OCI-LY1 (cell line): Measurements from ENCODE around the gene HERC6.
"Not testable (repeated sequence)": the region's sequence is repeated elsewhere in the genome, so short reads cannot be mapped to it uniquely, and the experiment has no call there.

ENCODE experiments used
- H2AFZ ChIP-seq: fragments of 200-600 bp; sonication (generic), shearing (Covaris generic); 2 replicates; pipeline ENCODE4 v1.6.0; 2014; ENCODE audit warnings: antibody characterized with exemption, mild to moderate bottlenecking, low read length
- H3F3A ChIP-seq: fragments of 200-600 bp; sonication (generic), shearing (Covaris generic); 2 replicates; pipeline ENCODE4 v1.6.0; 2014; ENCODE audit warnings: mild to moderate bottlenecking, antibody characterized with exemption, low read length, moderate library complexity; ENCODE audit not compliant: insufficient read depth
- H3K27ac ChIP-seq: fragments of 200-600 bp; sonication (generic); 2 replicates; pipeline ENCODE4 v1.5.1; 2014; ENCODE audit warnings: low read length, mixed run types, mild to moderate bottlenecking, low read depth; ENCODE audit not compliant: poor library complexity, severe bottlenecking
- H3K27me3 ChIP-seq: fragments of 200-600 bp; sonication (generic); 2 replicates; pipeline ENCODE4 v1.6.0; 2014; ENCODE audit warnings: antibody characterized with exemption, mild to moderate bottlenecking, low read length, moderate library complexity; ENCODE audit not compliant: insufficient read depth
- H3K36me3 ChIP-seq: fragments of 200-600 bp; sonication (generic); 2 replicates; pipeline ENCODE4 v1.6.1; 2014; ENCODE audit warnings: mild to moderate bottlenecking, antibody characterized with exemption, low read length, moderate library complexity, mixed read lengths; ENCODE audit not compliant: insufficient read depth
- H3K4me1 ChIP-seq: fragments of 200-600 bp; sonication (generic); 2 replicates; pipeline ENCODE4 v1.5.1; 2014; ENCODE audit warnings: mild to moderate bottlenecking, low read length, moderate library complexity; ENCODE audit not compliant: insufficient read depth, severe bottlenecking
- H3K4me2 ChIP-seq: fragments of 200-600 bp; sonication (generic), shearing (Covaris generic); 2 replicates; pipeline ENCODE4 v1.6.1; 2014; ENCODE audit warnings: low read length
- H3K4me3 ChIP-seq: fragments of 200-600 bp; sonication (generic); 2 replicates; pipeline ENCODE4 v1.5.1; 2014; ENCODE audit warnings: low read length, low read depth, mild to moderate bottlenecking, mixed read lengths; ENCODE audit not compliant: poor library complexity, severe bottlenecking
- H3K79me2 ChIP-seq: fragments of 200-600 bp; shearing (Covaris generic); 2 replicates; pipeline ENCODE4 v1.6.1; 2016; ENCODE audit warnings: mixed run types, low read length, mixed read lengths; ENCODE audit not compliant: insufficient read depth
- H3K9ac ChIP-seq: fragments of 200-600 bp; sonication (generic), shearing (Covaris generic); 2 replicates; pipeline ENCODE4 v1.6.1; 2014; ENCODE audit warnings: mild to moderate bottlenecking, low read length, mixed read lengths
- H3K9me2 ChIP-seq: fragments of 200-600 bp; sonication (generic), shearing (Covaris generic); 2 replicates; pipeline ENCODE4 v1.6.1; 2014; ENCODE audit warnings: low read depth, mild to moderate bottlenecking, low read length, mixed read lengths
- H3K9me3 ChIP-seq: fragments of 200-600 bp; shearing (Covaris generic); 2 replicates; pipeline ENCODE4 v1.6.1; 2014; ENCODE audit warnings: low read length, mixed read lengths
- H4K20me1 ChIP-seq: fragments of 200-600 bp; sonication (generic), shearing (Covaris generic); 2 replicates; pipeline ENCODE4 v1.6.0; 2016; ENCODE audit warnings: mild to moderate bottlenecking, low read length; ENCODE audit not compliant: insufficient read depth
- EZH2 ChIP-seq: fragments of 200-600 bp; sonication (generic), shearing (Covaris generic); IDR thresholded peaks from 2 replicates; pipeline ENCODE4 v1.8.0; 2017; ENCODE audit warnings: borderline replicate concordance, mixed run types, mild to moderate bottlenecking, antibody characterized with exemption, low read length, moderate library complexity, mixed read lengths
- TF ChIP-seq, protein P1 (sequence below): fragments of 200-600 bp; sonication (generic), shearing (Covaris generic); IDR thresholded peaks from 2 replicates; pipeline ENCODE4 v1.5.1; 2017; ENCODE audit warnings: mild to moderate bottlenecking, antibody characterized with exemption, low read length, moderate library complexity, mixed read lengths

HERC6 gene

DNA sequence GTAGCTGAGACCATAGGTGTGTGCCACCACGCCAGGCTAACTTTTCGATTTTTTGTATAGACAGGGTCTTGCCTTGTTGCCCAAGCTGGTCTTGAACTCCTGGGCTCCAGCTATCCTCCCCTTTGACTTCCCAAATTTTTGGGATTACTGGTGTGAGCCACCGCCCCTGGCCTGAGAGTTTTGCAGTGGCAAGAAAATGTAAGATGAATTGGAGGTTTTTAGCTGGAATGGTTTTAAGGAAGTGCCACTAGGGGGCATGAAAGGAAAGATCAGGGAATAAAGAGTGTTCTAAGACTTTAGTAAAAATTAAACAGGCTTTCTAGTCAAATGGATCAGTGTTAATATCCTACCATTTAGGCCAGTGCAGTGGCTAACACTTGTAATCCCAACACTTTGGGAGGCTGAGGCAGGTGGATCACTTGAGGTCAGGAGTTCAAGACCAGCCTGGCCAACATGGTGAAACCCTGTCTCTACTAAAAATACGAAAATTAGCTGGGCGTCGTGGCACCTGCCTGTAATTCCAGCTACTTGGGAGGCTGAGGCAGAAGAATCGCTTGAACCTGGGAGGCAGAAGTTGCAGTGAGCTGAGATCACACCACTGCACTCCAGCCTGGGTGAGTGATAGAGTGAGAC lies 9.4 kb upstream of the HERC6 start:
- H3K79me2 ChIP-seq, H3K9ac ChIP-seq, H3K4me3 ChIP-seq, H3K4me2 ChIP-seq, H3K9me2 ChIP-seq, H2AFZ ChIP-seq, H3K36me3 ChIP-seq, H3K27me3 ChIP-seq, H4K20me1 ChIP-seq, H3K9me3 ChIP-seq, H3F3A ChIP-seq, H3K4me1 ChIP-seq, H3K27ac ChIP-seq: not testable (repeated sequence)
- TF ChIP-seq, protein P1, sequence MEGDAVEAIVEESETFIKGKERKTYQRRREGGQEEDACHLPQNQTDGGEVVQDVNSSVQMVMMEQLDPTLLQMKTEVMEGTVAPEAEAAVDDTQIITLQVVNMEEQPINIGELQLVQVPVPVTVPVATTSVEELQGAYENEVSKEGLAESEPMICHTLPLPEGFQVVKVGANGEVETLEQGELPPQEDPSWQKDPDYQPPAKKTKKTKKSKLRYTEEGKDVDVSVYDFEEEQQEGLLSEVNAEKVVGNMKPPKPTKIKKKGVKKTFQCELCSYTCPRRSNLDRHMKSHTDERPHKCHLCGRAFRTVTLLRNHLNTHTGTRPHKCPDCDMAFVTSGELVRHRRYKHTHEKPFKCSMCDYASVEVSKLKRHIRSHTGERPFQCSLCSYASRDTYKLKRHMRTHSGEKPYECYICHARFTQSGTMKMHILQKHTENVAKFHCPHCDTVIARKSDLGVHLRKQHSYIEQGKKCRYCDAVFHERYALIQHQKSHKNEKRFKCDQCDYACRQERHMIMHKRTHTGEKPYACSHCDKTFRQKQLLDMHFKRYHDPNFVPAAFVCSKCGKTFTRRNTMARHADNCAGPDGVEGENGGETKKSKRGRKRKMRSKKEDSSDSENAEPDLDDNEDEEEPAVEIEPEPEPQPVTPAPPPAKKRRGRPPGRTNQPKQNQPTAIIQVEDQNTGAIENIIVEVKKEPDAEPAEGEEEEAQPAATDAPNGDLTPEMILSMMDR = peak; percentile 48

DNA sequence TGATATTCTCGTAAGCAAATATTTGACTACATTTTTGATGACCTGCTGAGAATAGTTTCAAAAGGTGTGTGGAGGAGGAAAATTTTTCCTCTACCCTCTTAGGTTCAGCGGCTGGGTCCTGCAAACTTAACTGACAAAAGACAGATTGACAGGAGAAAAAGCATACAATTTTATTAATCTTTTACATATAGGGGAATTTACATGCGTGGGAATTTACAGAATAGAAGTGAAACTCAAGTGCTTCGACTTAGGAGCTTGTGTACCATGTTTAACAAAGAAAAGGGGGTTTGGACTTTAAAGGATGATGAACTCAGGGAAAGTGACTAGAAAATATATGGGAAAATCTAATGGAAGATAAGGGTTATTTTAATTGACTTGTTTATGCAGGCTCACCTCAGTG lies 2.5 kb downstream of the HERC6 start:
- Histone ChIP-seq H3K9me2 (no peaks in the 10 kb centered on the region), H3K4me3 (no peak overlapping the region), H3K27me3 (no peaks in the 10 kb centered on the region), H3K36me3 (no peaks in the 10 kb centered on the region), H3K79me2 (no peaks in the 10 kb centered on the region), H2AFZ (no peak overlapping the region), H3K9ac (no peak overlapping the region), H3F3A (no peaks in the 10 kb centered on the region), H3K9me3 (no peaks in the 10 kb centered on the region), H3K4me1 (no peaks in the 10 kb centered on the region), H4K20me1 (no peaks in the 10 kb centered on the region), H3K27ac (no peak overlapping the region), H3K4me2 (no peak overlapping the region)
- TF ChIP-seq, protein P1 = no peak
- TF ChIP-seq EZH2 = no peak

DNA sequence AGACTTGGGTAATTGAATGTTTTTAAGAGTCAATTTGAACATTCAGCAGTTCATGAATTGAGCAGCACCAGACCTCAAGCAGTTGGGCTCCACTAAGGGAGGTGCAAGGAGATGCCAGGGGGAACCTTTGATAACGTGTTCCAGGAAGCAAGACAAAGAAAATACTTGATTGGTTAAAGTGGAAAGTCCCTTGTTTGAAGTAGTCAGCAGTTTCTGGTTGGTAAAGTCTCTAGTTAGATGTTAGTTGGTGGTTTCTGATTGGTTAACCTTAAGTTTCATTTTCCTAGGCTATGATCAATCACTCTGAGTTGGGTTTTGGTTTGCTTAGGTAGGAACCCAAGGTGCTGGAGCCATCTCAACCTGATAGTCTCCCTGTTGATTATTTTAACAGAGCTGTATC lies 4.0 kb downstream of the HERC6 start:
- no peaks in the 10 kb centered on the region for H3F3A ChIP-seq
- H3K27ac ChIP-seq = no peak overlapping the region
- H3K4me3 ChIP-seq = no peak overlapping the region
- H3K9me2 ChIP-seq = no peaks in the 10 kb centered on the region
- H3K9me3 ChIP-seq = no peaks in the 10 kb centered on the region
- H3K27me3 ChIP-seq = no peaks in the 10 kb centered on the region
- TF ChIP-seq, protein P1 = no peak
- no peak for TF ChIP-seq EZH2
- H3K9ac ChIP-seq = no peak overlapping the region
- no peaks in the 10 kb centered on the region for H4K20me1 ChIP-seq
- H3K4me2 ChIP-seq = no peak overlapping the region
- no peak overlapping the region for H2AFZ ChIP-seq
- H3K36me3 ChIP-seq = no peaks in the 10 kb centered on the region
- no peaks in the 10 kb centered on the region for H3K79me2 ChIP-seq
- no peaks in the 10 kb centered on the region for H3K4me1 ChIP-seq
